SK-N-SH (cell line): ENCODE results near the gene ZPBP2. TPM values are rescaled to one million over a fixed set of nuclear protein-coding genes. Genes with fewer than 3 reads are reported as not detected.

Experiments
- CTCF ChIA-PET: fragments of 300-600, 350-600 bp; formaldehyde crosslinking; extraction: SDS; loops from one replicate; lab custom pipeline; 2021; lab: Yijun Ruan, JAX
- POLR2A ChIA-PET: fragments of 350-600 bp; sonication (Branson Sonifier 250); formaldehyde crosslinking; extraction: SDS; loops from one replicate; lab custom pipeline; 2020; ENCODE audit warnings: antibody characterized with exemption, inconsistent platforms; lab: Yijun Ruan, JAX
- DNase-seq: peaks from one replicate; pipeline ENCODE4 v3.0.0; 2012
- H2AFZ ChIP-seq: fragments of 200-600 bp; sonication (generic); 2 replicates; pipeline ENCODE4 v1.8.1; 2016; ENCODE audit warnings: antibody characterized with exemption, mild to moderate bottlenecking, low read depth
- H3F3A ChIP-seq: fragments of 200-600 bp; sonication (generic); replicated peaks from 2 replicates; pipeline ENCODE3; 2016; ENCODE audit warnings: antibody characterized with exemption, mild to moderate bottlenecking; ENCODE audit not compliant: insufficient read depth
- H3K27ac ChIP-seq, 2 experiments: fragments of 200-500 bp in 1 of 2; fragments of 200-600 bp in 1 of 2; sonication (Bioruptor generic) in 1 of 2; sonication (generic), shearing (Covaris generic) in 1 of 2; 2 replicates each; pipeline versions ENCODE4 v1.5.1 to v1.6.1; 2014 to 2016; ENCODE audit warnings: low read depth in 2 of 2, inconsistent platforms in 1 of 2, low read length in 1 of 2, mild to moderate bottlenecking in 1 of 2, mixed read lengths in 1 of 2
- H3K27me3 ChIP-seq: fragments of 200-600 bp; sonication (generic), shearing (Covaris generic); 2 replicates; pipeline ENCODE4 v1.6.1; 2016; ENCODE audit warnings: mixed run types; ENCODE audit not compliant: insufficient read depth
- H3K36me3 ChIP-seq, 2 experiments: fragments of 200-500 bp in 1 of 2; fragments of 200-600 bp in 1 of 2; sonication (Bioruptor generic) in 1 of 2; sonication (generic) in 1 of 2; replicated peaks in 1 of 2; 2 replicates each; pipeline versions ENCODE3 to v1.5.1; 2014 to 2016; ENCODE audit warnings: low read length in 1 of 2, mild to moderate bottlenecking in 1 of 2; ENCODE audit not compliant: insufficient read depth in 2 of 2, control insufficient read depth in 1 of 2
- H3K4me1 ChIP-seq, 2 experiments: fragments of 200-500 bp in 1 of 2; fragments of 200-600 bp in 1 of 2; sonication (Bioruptor generic) in 1 of 2; sonication (generic), shearing (Covaris generic) in 1 of 2; 2 replicates each; pipeline versions ENCODE4 v1.5.1 to v1.6.1; 2014 to 2016; ENCODE audit warnings: low read depth in 1 of 2, low read length in 1 of 2, mixed run types in 1 of 2; ENCODE audit not compliant: insufficient read depth in 2 of 2, control insufficient read depth in 1 of 2
- H3K4me2 ChIP-seq: fragments of 200-600 bp; sonication (generic), shearing (Covaris generic); 2 replicates; pipeline ENCODE4 v1.6.1; 2017; ENCODE audit warnings: mixed run types
- H3K4me3 ChIP-seq, 2 experiments: fragments of 200-500 bp in 1 of 2; fragments of 200-600 bp in 1 of 2; sonication (Bioruptor generic) in 1 of 2; sonication (generic), shearing (Covaris generic) in 1 of 2; 2 replicates each; pipeline versions ENCODE4 v1.5.1 to v1.8.1; 2014 to 2016; ENCODE audit warnings: low read depth in 2 of 2, inconsistent platforms in 1 of 2, low read length in 1 of 2, mild to moderate bottlenecking in 1 of 2, mixed read lengths in 1 of 2, moderate library complexity in 1 of 2
- H3K79me2 ChIP-seq: fragments of 200-600 bp; sonication (generic); 2 replicates; pipeline ENCODE4 v1.8.1; 2017; ENCODE audit warnings: mild to moderate bottlenecking; ENCODE audit not compliant: insufficient read depth
- H3K9ac ChIP-seq: fragments of 200-600 bp; sonication (generic); 2 replicates; pipeline ENCODE4 v1.6.1; 2017; ENCODE audit warnings: mixed run types
- H3K9me2 ChIP-seq: fragments of 200-600 bp; sonication (generic); 2 replicates; pipeline ENCODE4 v1.6.1; 2017; ENCODE audit warnings: mixed run types
- H3K9me3 ChIP-seq: fragments of 200-600 bp; sonication (generic); 2 replicates; pipeline ENCODE4 v1.6.1; 2017; ENCODE audit warnings: mixed run types, mild to moderate bottlenecking, moderate library complexity
- H4K20me1 ChIP-seq: fragments of 200-600 bp; sonication (generic); 2 replicates; pipeline ENCODE4 v1.6.1; 2017; ENCODE audit warnings: mild to moderate bottlenecking, mixed run types; ENCODE audit not compliant: insufficient read depth
- ELF1 ChIP-seq: IDR thresholded peaks from 2 replicates; pipeline ENCODE4 v1.4.0; 2012
- EP300 ChIP-seq, 2 experiments: IDR thresholded peaks; 2 replicates each; pipeline versions ENCODE4 v1.4.0 to v1.6.1; 2012; ENCODE audit warnings: borderline replicate concordance in 1 of 2, low read depth in 1 of 2, low read length in 1 of 2
- EZH2phosphoT487 ChIP-seq: fragments of 200-600 bp; sonication (generic); IDR thresholded peaks from 2 replicates; pipeline ENCODE4 v1.6.1; 2017; ENCODE audit warnings: low read depth, mixed run types, mild to moderate bottlenecking, antibody characterized with exemption, moderate library complexity, borderline replicate concordance
- FOSL2 ChIP-seq: IDR thresholded peaks from 2 replicates; pipeline ENCODE4 v1.4.0; 2012; ENCODE audit warnings: low read depth, mild to moderate bottlenecking, moderate library complexity, borderline replicate concordance
- FOXJ3 ChIP-seq: sonication (generic); formaldehyde crosslinking; IDR thresholded peaks from 2 replicates; pipeline ENCODE4 v1.5.1; 2020; ENCODE audit warnings: mild to moderate bottlenecking, missing genetic modification reagents
- MEF2A ChIP-seq: IDR thresholded peaks from 2 replicates; pipeline ENCODE4 v1.4.0; 2012; ENCODE audit warnings: low read depth, borderline replicate concordance
- RAD21 ChIP-seq: IDR thresholded peaks from 2 replicates; pipeline ENCODE4 v1.6.1; 2012; ENCODE audit warnings: mild to moderate bottlenecking, low read length
- SMC3 ChIP-seq: IDR thresholded peaks from 2 replicates; pipeline ENCODE4 v1.6.1; 2012; ENCODE audit warnings: low read depth, low read length, improper control_type of control experiment
- TCF12 ChIP-seq: IDR thresholded peaks from 2 replicates; pipeline ENCODE4 v1.4.0; 2012
- TEAD4 ChIP-seq: IDR thresholded peaks from 2 replicates; pipeline ENCODE4 v1.4.0; 2012; ENCODE audit warnings: mild to moderate bottlenecking, borderline replicate concordance; ENCODE audit not compliant: insufficient read depth
- WGBS: methylation state at CpG from one replicate; pipeline ENCODE4 v1.1.6; 2017; ENCODE audit warnings: low lambda C conversion rate; 5-methylcytosine and 5-hydroxymethylcytosine counted together
- polyA plus RNA-seq, 3 experiments: library from polyadenylated mRNA; depleted of rRNA; stranded (reverse); fragments of >200 nt; gene quantifications; 2 replicates each; pipeline ENCODE4 v1.2.3, GENCODE V29; 2012
- TF ChIP-seq, protein P1 (sequence below): IDR thresholded peaks from 2 replicates; pipeline ENCODE4 v1.4.0; 2012; ENCODE audit warnings: low read depth
- TF ChIP-seq, protein P2 (sequence below): IDR thresholded peaks from 2 replicates; pipeline ENCODE4 v1.4.0; 2012; ENCODE audit warnings: low read depth, borderline replicate concordance

ZPBP2 gene
- polyA plus RNA-seq, 1 of the 3 experiments (the other 2 are of a cell fraction), result not detected

DNA sequence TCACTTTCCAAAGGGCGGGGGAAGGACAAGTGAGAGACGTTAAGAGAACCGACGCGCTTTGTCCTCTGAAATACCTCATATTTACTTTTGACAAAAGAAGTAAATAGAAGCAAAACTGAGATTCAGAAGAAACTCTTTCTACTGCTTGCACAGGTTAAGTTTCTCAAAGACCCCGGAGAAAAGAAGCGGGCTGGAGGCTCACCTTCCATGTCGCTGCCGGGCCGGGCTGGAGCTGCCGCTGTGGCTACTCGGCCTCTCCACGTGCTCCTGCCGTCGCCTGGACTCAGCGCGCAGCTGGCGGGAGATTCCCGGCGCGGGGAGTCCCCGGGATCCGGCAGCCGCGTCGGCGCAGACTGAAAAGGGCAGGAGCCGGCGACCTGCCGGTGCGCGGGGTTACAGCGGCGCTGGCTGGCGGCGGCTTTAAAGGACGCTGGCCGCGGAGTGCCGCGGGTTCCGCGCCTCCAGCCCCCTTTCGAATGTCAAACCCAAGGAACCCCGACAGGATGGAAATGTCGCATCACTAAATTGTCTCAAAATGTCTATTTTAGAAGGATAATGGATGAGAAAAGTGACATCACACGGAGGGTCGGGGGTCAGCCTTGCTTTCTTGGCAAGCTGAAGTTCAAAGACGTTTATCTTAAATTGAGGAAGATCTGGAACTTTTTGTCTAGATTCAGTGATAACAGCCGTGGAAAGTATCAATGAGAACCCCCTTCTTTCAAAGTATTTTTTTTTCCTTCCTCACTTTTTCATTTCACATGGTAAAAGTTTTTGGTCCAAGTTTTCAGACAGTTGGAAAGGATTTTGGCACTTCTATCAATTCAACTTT, 3.9 kb upstream of the ZPBP2 start, which contains the start of gene IKZF3:
Gene IKZF3 (minus strand): TSS at position 395 of the 829 bp plus-strand sequence. CDS start 186 bp downstream, at position 209.
- 5% methylated on average over 45 of the region's 50 CpGs for WGBS
- 0 out of 4 replicates have a peak within 1 kb of the TSS, but pooled peaks of 1 of the 2 experiments have one; percentile 19 for H3K4me3 ChIP-seq
- H2AFZ ChIP-seq, result no peak within 1 kb of the TSS; the same call in 1 of the 2 replicates
- H3K4me2 ChIP-seq, result peak within 1 kb of the TSS; percentile 65
- ChIA-PET CTCF (interaction anchor here (0.7 to 1.7 kb wide), 4 partner anchors 9 to 242 kb away, joined by 3 to 5 read pairs (median 3); no protein-coding TSS in a partner anchor), POLR2A (no interaction called here)
- H3K9me3 ChIP-seq, result peaks cover 5% of the 10 kb centered on the region; the same call in 1 of the 2 replicates
- H3K4me1 ChIP-seq, result no peaks in the 10 kb centered on the region; a peak in 1 of 4 replicates
- no peaks in the 10 kb centered on the region for H3K79me2 ChIP-seq
- TF ChIP-seq, protein P1, sequence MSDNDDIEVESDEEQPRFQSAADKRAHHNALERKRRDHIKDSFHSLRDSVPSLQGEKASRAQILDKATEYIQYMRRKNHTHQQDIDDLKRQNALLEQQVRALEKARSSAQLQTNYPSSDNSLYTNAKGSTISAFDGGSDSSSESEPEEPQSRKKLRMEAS, result peak; percentile 84
- TF ChIP-seq RAD21 (peak; percentile 37), EZH2phosphoT487 (peak; percentile 81), EP300 (IDR thresholded peaks at IDR 0.05; ENCODE audit: borderline replicate concordance in 1 of 2, low read depth in 1 of 2, low read length in 1 of 2) (no peak)
- no peaks in the 10 kb centered on the region for H3F3A ChIP-seq
- H4K20me1 ChIP-seq, result no peaks in the 10 kb centered on the region
- peaks cover 82% of the 10 kb centered on the region for H3K27me3 ChIP-seq
- H3K9ac ChIP-seq, result no peak within 1 kb of the TSS
- H3K9me2 ChIP-seq, result no peaks in the 10 kb centered on the region
- no peak within 1 kb of the TSS for H3K27ac ChIP-seq
- no peaks in the 10 kb centered on the region for H3K36me3 ChIP-seq
- DNase-seq, result peak; percentile 78

DNA sequence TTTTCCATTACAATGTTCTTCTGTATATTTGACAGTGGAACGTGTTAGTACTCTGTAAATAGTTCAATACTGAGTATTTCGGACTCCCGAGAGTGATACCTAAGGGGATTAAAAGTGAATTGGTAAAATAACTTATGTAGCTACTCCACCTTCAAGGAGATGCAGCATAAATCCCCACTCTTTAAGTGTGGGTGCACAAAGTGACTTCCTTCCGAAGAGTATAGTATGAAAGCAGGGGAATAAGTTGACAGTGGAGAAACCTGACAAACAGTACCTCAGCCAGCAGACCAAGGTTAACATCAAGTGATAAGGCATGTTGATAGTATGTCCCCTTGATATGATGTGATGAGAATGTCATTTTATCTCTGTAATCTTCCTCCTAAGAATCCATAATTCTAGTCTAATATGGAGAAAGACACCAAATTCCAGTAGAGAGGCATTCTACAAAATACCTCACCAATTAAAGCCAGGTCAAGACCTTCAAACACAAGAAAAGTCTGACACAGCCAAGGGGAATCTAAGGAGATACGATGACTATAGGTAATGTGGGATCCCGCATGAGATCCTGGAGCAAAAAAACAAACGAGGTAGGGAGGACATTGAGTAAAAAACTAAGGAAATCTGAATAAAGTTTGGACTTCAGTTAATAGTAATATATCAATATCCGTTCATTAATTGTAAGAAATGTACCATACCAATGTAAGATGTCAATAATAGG, 1.8 kb upstream of the ZPBP2 start:
- no peak for DNase-seq
- Histone ChIP-seq H3K4me3 (no peak overlapping the region), H3F3A (no peaks in the 10 kb centered on the region), H3K27me3 (peaks cover 77% of the 10 kb centered on the region), H3K9me2 (no peaks in the 10 kb centered on the region), H3K36me3 (no peaks in the 10 kb centered on the region), H2AFZ (no peak overlapping the region), H3K9me3 (peaks cover 5% of the 10 kb centered on the region; the same call in 1 of the 2 replicates), H3K79me2 (no peaks in the 10 kb centered on the region), H3K4me2 (no peak overlapping the region), H3K4me1 (no peaks in the 10 kb centered on the region; a peak in 1 of 4 replicates), H3K9ac (no peak overlapping the region), H3K27ac (no peak overlapping the region), H4K20me1 (no peaks in the 10 kb centered on the region)
- ChIA-PET CTCF (interaction anchor here (1.0 to 1.5 kb wide), 2 partner anchors 14 to 212 kb away, joined by 3 to 4 read pairs; no protein-coding TSS in a partner anchor), POLR2A (no interaction called here)
- WGBS, result 31% methylated on average over 8 of the region's 8 CpGs
- TF ChIP-seq FOXJ3 (CRISPR knock-in tag), result no peak
- TF ChIP-seq, protein P2, sequence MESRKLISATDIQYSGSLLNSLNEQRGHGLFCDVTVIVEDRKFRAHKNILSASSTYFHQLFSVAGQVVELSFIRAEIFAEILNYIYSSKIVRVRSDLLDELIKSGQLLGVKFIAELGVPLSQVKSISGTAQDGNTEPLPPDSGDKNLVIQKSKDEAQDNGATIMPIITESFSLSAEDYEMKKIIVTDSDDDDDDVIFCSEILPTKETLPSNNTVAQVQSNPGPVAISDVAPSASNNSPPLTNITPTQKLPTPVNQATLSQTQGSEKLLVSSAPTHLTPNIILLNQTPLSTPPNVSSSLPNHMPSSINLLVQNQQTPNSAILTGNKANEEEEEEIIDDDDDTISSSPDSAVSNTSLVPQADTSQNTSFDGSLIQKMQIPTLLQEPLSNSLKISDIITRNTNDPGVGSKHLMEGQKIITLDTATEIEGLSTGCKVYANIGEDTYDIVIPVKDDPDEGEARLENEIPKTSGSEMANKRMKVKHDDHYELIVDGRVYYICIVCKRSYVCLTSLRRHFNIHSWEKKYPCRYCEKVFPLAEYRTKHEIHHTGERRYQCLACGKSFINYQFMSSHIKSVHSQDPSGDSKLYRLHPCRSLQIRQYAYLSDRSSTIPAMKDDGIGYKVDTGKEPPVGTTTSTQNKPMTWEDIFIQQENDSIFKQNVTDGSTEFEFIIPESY, result no peak
- no peak for TF ChIP-seq RAD21
- no peak for TF ChIP-seq TEAD4
- no peak for TF ChIP-seq MEF2A
- no peak for TF ChIP-seq FOSL2
- TF ChIP-seq TCF12, result no peak
- no peak for TF ChIP-seq SMC3
- TF ChIP-seq ELF1, result no peak
- no peak for TF ChIP-seq EP300 (IDR thresholded peaks at IDR 0.05; ENCODE audit: borderline replicate concordance in 1 of 2, low read depth in 1 of 2, low read length in 1 of 2)
